ENCODE results near the gene CTDSPL.

- TF ChIP-seq MXI1 (IDR thresholded peaks at IDR 0.05; ENCODE audit: low read depth, low read length) (peak; percentile 100), ELF1 (IDR thresholded peaks at IDR 0.05) (no peak), TAF1 (IDR thresholded peaks at IDR 0.05; ENCODE audit: borderline replicate concordance, low read depth, low read length) (no peak), SMC3 (IDR thresholded peaks at IDR 0.05; ENCODE audit: low read depth, low read length) (no peak), GATA2 (CRISPR knock-in tag; IDR thresholded peaks at IDR 0.05) (no peak; the same call in 1 of the 2 replicates), CTCF (IDR thresholded peaks at IDR 0.05) (no peak), SIN3A (IDR thresholded peaks at IDR 0.05; ENCODE audit: borderline replicate concordance, low read depth, low read length) (0 out of 2 replicates have a peak, but pooled peaks have one; percentile 66), CHD2 (IDR thresholded peaks at IDR 0.05; ENCODE audit: low read length, partially characterized antibody) (no peak), MAX (IDR thresholded peaks at IDR 0.05; ENCODE audit: low read depth) (peak; percentile 41; the same call in 1 of the 2 replicates), NRF1 (IDR thresholded peaks at IDR 0.05; ENCODE audit: low read depth, low read length) (no peak), POLR2AphosphoS5 (IDR thresholded peaks at IDR 0.05; ENCODE audit: low read depth, low read length) (no peak)
Measured at GRCh38 chr3:37864904-37865303, 3.2 kb downstream of the CTDSPL start.

Measured in SK-N-SH (cell line).